Breast epithelium (tissue), 4 donors: ENCODE data around the gene CCDC157. TPM values are rescaled to one million over a fixed set of nuclear protein-coding genes. Genes with fewer than 3 reads are reported as not detected.

Source experiments
- DNase-seq, 2 donors: peaks; one replicate each; pipeline ENCODE4 v3.0.0-alpha.2; 2019; ENCODE audit warnings: low spot score in 2 of 2
- H3K27ac ChIP-seq, 2 donors: fragments of 200-600 bp; sonication (generic) in 1 of 2; one replicate each; pipeline ENCODE4 v1.5.1; 2016 to 2019; ENCODE audit warnings: mild to moderate bottlenecking in 1 of 2
- H3K27me3 ChIP-seq, 2 donors: fragments of 200-600 bp; sonication (generic) in 1 of 2; one replicate each; pipeline versions ENCODE4 v1.5.1 to v1.6.0; 2017 to 2019; ENCODE audit warnings: control low read depth in 1 of 2, mild to moderate bottlenecking in 1 of 2
- H3K36me3 ChIP-seq: fragments of 200-600 bp; one replicate; pipeline ENCODE4 v1.5.1; 2019
- H3K4me1 ChIP-seq, 2 donors: fragments of 200-600 bp; sonication (generic); one replicate each; pipeline ENCODE4 v1.5.1; 2016 to 2019; ENCODE audit warnings: control low read depth in 1 of 2
- H3K4me3 ChIP-seq, 3 donors: fragments of 200-600 bp; sonication (generic); 1 replicate in 2 of 3; 2 replicates in 1 of 3; pipeline ENCODE4 v1.5.1; 2016 to 2019; ENCODE audit warnings: mild to moderate bottlenecking in 3 of 3, moderate library complexity in 2 of 3
- H3K9me3 ChIP-seq, 2 donors: fragments of 200-600 bp; sonication (generic) in 1 of 2; one replicate each; pipeline ENCODE4 v1.5.1; 2016 to 2019; ENCODE audit warnings: control low read depth in 1 of 2
- POLR2A ChIP-seq: fragments of 450-650 bp; IDR thresholded peaks from one replicate; pipeline ENCODE4 v1.6.1; 2016; ENCODE audit warnings: antibody characterized with exemption, mild to moderate bottlenecking, moderate library complexity
- POLR2AphosphoS5 ChIP-seq, 3 donors: sonication (generic); formaldehyde crosslinking; IDR thresholded peaks; one replicate each; pipeline ENCODE4 v1.6.1; 2017; ENCODE audit warnings: antibody characterized with exemption in 3 of 3
- intact Hi-C: fragments of 100-400 bp; cut with DNase I; formaldehyde crosslinking; loops from one replicate; pipeline ENCODE4 v1.15.1; 2023; ENCODE audit warnings: low total_unique reads
- total RNA-seq, 3 donors: library from RNA; depleted of rRNA; stranded (reverse); fragments of >200 nt; gene quantifications; one replicate each; pipeline ENCODE4 v1.1.0, GENCODE V29; 2016
- TF ChIP-seq, protein P1 (sequence below), 3 donors: fragments of 450-650 bp; IDR thresholded peaks; one replicate each; pipeline ENCODE4 v1.5.1; 2016 to 2017; ENCODE audit warnings: antibody characterized with exemption in 3 of 3, mild to moderate bottlenecking in 3 of 3, moderate library complexity in 3 of 3

Gene CCDC157
- total RNA-seq, 3 donors from 2014 or later: 2.6 to 7.5 (median 6.6) TPM

DNA sequence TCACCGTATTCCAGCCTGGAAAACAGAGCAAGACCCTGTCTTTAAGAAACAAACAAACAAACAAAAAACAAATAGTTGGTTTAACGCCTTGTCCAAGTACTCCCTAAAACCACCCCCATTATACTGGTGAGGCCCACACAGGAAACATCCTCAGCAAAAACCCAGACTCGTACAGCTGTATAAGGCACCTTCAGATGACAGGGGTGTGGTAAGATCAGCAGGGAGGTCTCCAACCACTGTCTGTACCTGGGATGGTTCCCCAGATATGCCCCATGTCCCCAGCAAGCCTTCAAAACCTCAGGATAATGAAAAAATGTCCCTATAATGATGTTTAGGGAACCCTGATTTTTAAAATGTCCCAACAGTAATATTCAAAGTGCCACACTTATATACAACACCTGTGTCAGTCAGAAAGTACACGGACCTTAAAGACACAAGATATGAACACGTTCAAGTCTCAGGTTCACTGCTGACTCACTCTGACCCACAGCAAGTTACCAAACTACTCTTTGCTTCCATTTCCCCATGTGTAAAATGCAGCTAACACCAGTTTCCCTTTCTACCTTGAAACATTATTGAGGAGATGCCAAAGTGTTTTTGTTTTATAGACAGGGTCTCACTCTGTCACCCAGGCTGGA lies 9.4 kb upstream of the CCDC157 start:
- DNase-seq: no peak
- TF ChIP-seq POLR2A (no peak), POLR2AphosphoS5 (IDR thresholded peaks at IDR 0.05) (no peak)
- TF ChIP-seq, protein P1, sequence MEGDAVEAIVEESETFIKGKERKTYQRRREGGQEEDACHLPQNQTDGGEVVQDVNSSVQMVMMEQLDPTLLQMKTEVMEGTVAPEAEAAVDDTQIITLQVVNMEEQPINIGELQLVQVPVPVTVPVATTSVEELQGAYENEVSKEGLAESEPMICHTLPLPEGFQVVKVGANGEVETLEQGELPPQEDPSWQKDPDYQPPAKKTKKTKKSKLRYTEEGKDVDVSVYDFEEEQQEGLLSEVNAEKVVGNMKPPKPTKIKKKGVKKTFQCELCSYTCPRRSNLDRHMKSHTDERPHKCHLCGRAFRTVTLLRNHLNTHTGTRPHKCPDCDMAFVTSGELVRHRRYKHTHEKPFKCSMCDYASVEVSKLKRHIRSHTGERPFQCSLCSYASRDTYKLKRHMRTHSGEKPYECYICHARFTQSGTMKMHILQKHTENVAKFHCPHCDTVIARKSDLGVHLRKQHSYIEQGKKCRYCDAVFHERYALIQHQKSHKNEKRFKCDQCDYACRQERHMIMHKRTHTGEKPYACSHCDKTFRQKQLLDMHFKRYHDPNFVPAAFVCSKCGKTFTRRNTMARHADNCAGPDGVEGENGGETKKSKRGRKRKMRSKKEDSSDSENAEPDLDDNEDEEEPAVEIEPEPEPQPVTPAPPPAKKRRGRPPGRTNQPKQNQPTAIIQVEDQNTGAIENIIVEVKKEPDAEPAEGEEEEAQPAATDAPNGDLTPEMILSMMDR (IDR thresholded peaks at IDR 0.05): no peak
- Histone ChIP-seq H3K4me1 (no peaks in the 10 kb centered on the region), H3K27ac (no peak overlapping the region), H3K27me3 (no peaks in the 10 kb centered on the region), H3K9me3 (no peaks in the 10 kb centered on the region), H3K36me3 (peaks cover 11% of the 10 kb centered on the region), H3K4me3 (no peak overlapping the region)
- intact Hi-C loops: no loop called here

DNA sequence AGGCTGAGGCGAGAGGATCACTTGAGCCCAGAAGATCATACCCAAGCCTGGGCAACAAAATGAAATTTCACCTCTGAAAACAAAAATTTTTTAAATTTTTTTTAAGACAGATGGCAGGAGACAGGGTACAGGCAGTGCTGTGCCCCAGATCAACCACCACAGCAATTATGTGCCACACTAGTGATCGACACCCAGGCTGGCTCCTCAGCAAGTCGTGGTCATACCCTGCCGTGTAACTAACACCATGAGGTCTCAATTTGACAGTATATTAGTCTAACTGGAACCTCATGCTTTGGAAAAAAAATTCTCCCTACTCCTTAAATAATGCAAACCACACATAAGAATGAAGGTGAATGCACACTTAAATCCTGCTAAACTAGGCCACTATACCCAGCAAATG lies 8.4 kb upstream of the CCDC157 start:
- Histone ChIP-seq H3K27ac (no peak overlapping the region), H3K36me3 (peaks cover 11% of the 10 kb centered on the region), H3K4me1 (no peaks in the 10 kb centered on the region), H3K9me3 (no peaks in the 10 kb centered on the region), H3K27me3 (no peaks in the 10 kb centered on the region), H3K4me3 (no peak overlapping the region)
- DNase-seq: no peak
- no peak for TF ChIP-seq POLR2AphosphoS5 (IDR thresholded peaks at IDR 0.05)
- no peak for TF ChIP-seq POLR2A
- TF ChIP-seq, protein P1 (IDR thresholded peaks at IDR 0.05): no peak
- intact Hi-C loops: no loop called here

DNA sequence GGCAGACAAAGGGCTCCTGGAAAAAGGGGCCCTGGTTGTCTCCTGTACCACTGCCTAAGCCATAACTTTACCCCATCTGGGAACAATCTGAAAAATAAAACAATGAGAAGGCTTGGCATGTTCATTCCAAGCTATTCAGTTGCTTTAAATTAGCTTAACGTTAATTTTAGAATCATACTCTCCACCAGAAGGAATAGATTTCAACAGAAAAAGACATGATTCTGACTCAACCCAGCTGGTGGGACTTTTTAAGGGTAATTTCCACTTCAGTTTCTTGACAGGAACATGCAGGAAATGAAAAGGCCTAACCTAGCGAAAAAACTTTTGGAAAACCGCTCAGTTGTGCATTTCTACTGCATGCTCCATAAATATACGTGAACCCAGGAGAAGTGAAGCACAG lies 8.0 kb upstream of the CCDC157 start:
- no peak overlapping the region for H3K27ac ChIP-seq

DNA sequence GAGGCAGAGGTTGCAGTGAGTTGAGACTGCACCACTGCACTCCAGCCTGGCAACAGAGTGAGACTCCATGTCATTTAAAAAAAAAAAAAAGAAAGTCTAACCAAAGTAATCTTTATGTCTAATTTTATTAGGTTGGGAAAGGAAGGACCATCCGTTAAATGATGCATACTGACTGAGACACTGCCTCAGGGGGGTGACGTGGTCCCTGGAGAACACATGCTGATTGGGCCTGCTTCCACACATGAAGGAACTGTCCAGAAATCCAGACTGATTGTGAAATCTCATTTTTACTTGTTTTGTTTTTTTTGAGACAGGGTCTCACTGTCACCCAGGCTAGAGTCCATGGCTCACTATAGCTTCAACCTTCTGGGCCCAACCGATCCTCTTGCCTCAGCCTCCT lies 5.6 kb upstream of the CCDC157 start:
- intact Hi-C loops: no loop called here
- peaks cover under 1% of the 10 kb centered on the region for H3K36me3 ChIP-seq

More for the DNA sequence above, 8.0 kb upstream of the CCDC157 start:
- Histone ChIP-seq H3K36me3 (peaks cover 11% of the 10 kb centered on the region), H3K9me3 (no peaks in the 10 kb centered on the region), H3K4me3 (no peak overlapping the region), H3K4me1 (peaks cover 0 to under 1% of the 10 kb centered on the region in 2 donors), H3K27me3 (no peaks in the 10 kb centered on the region)
- no peak for DNase-seq
- TF ChIP-seq POLR2AphosphoS5 (IDR thresholded peaks at IDR 0.05) (no peak), POLR2A (no peak)
- TF ChIP-seq, protein P1 (IDR thresholded peaks at IDR 0.05): no peak
- intact Hi-C loops: no loop called here

DNA sequence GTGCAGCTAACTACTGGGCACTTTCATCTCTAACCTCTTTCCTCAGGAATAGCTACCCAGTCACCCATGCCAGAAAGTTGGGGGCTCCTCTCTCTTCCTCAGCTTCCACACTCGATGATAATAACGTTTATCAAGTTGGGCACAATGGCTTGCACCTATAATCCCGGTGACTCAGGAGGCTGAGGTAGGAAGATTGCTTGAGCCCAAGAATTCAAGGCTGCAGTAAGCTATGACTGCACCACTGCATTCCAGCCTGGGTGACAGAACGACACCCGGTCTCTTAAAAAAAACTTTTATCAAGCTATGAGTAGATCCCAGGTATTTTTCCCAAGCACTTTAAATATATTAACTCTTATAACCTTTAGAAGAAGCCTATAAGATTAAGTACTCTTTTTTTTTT lies 2.2 kb upstream of the CCDC157 start:
- intact Hi-C loops: no loop called here
- peak overlapping the region in 1 of 3 donors; percentile 91 for H3K4me3 ChIP-seq
- H3K27ac ChIP-seq: peak overlapping the region in 1 of 2 donors; percentile 56
- no peaks in the 10 kb centered on the region for H3K36me3 ChIP-seq
- no peak for DNase-seq
- TF ChIP-seq, protein P1 (IDR thresholded peaks at IDR 0.05): no peak
- TF ChIP-seq POLR2AphosphoS5 (IDR thresholded peaks at IDR 0.05) (no peak), POLR2A (no peak)
- H3K4me1 ChIP-seq: peaks cover 0 to 11% of the 10 kb centered on the region in 2 donors
- no peaks in the 10 kb centered on the region for H3K9me3 ChIP-seq
- no peaks in the 10 kb centered on the region for H3K27me3 ChIP-seq

More for the DNA sequence above, 5.6 kb upstream of the CCDC157 start:
- TF ChIP-seq, protein P1 (IDR thresholded peaks at IDR 0.05): no peak
- TF ChIP-seq POLR2A (no peak), POLR2AphosphoS5 (IDR thresholded peaks at IDR 0.05) (no peak)
- no peak overlapping the region for H3K27ac ChIP-seq
- DNase-seq: no peak
- no peaks in the 10 kb centered on the region for H3K9me3 ChIP-seq
- H3K4me1 ChIP-seq: peaks cover 0 to 11% of the 10 kb centered on the region in 2 donors
- no peaks in the 10 kb centered on the region for H3K27me3 ChIP-seq
- no peak overlapping the region for H3K4me3 ChIP-seq
